ENCODE results near the gene IFRD2.

DNA sequence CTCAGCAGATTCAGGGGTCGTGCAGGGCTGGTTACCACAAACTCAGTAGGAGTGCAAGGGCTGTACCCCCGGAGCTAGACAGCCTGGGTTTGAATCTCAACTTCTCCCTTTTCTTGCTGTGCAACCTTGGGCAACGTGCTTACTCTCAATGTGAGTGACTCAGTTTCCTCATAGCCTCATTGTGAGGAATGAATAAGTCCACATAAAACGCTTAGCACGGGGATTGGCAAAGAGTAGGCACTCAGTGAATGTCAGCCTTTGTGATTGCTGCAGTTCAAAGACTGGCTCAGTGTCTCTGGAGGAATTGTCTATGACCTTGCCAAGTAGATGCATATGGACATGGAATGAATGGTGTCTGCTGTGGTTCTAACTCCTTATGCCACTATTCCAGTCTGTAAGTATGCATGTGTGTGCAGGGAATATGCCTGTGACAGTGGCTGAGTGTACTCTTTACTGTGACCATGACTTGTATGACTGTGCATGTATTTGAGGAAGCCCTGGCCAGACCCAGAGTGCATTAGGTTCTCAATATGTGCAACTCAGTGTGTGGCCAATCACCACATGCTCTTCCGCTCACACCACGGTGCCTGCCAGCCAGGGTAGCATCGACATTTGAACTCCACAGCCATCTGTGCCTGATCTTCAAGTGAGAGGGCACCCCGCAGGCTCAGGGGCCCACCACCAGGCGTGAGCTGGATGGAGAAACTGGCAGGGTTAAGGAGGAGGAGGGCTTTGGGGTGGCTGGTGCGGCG lies 7.9 kb upstream of the IFRD2 start:
- TF ChIP-seq EP300 (IDR thresholded peaks at IDR 0.05) = no peak
- no peak for TF ChIP-seq POLR2A (IDR thresholded peaks at IDR 0.05)
- TF ChIP-seq CTCF (IDR thresholded peaks at IDR 0.05) = no peak
- no peak for TF ChIP-seq POLR2AphosphoS5 (IDR thresholded peaks at IDR 0.05)

Measured in gastroesophageal sphincter (tissue), 3 donors.